Liver (tissue), 9 donors: ENCODE data around the gene PLEKHN1. TPM values are rescaled to one million over a fixed set of nuclear protein-coding genes. Genes with fewer than 3 reads are reported as not detected.

Experiments
- DNase-seq: peaks from one replicate; pipeline ENCODE4 v3.0.0-alpha.2; 2017; ENCODE audit warnings: low spot score
- H3K27ac ChIP-seq, 2 donors: one replicate each; pipeline ENCODE4 v1.7.0; 2013; ENCODE audit warnings: inconsistent platforms in 2 of 2, low read length in 2 of 2, control low read depth in 1 of 2, low read depth in 1 of 2, mild to moderate bottlenecking in 1 of 2
- H3K27me3 ChIP-seq, 4 donors: one replicate each; pipeline versions ENCODE4 v1.6.1 to v1.7.0; 2013; ENCODE audit warnings: low read length in 3 of 4, inconsistent platforms in 1 of 4, mild to moderate bottlenecking in 1 of 4, moderate library complexity in 1 of 4; ENCODE audit not compliant: control insufficient read depth in 4 of 4, insufficient read depth in 4 of 4
- H3K36me3 ChIP-seq, 4 donors: one replicate each; pipeline versions ENCODE4 v1.6.1 to v1.7.0; 2013; ENCODE audit warnings: low read length in 3 of 4, mild to moderate bottlenecking in 3 of 4, low read depth in 1 of 4, moderate library complexity in 1 of 4; ENCODE audit not compliant: control insufficient read depth in 4 of 4, insufficient read depth in 3 of 4
- H3K4me1 ChIP-seq, 4 donors: one replicate each; pipeline versions ENCODE4 v1.6.1 to v1.7.0; 2013; ENCODE audit warnings: low read length in 3 of 4, mild to moderate bottlenecking in 3 of 4, moderate library complexity in 1 of 4; ENCODE audit not compliant: control insufficient read depth in 4 of 4, insufficient read depth in 4 of 4
- H3K4me3 ChIP-seq, 3 donors: one replicate each; pipeline versions ENCODE4 v1.6.1 to v1.7.0; 2013; ENCODE audit warnings: low read length in 3 of 3, control low read depth in 1 of 3, low read depth in 1 of 3, mild to moderate bottlenecking in 1 of 3
- H3K9ac ChIP-seq, 2 donors: one replicate each; pipeline ENCODE4 v1.7.0; 2013; ENCODE audit warnings: low read length in 2 of 2, mild to moderate bottlenecking in 2 of 2, moderate library complexity in 2 of 2, control low read depth in 1 of 2, low read depth in 1 of 2
- H3K9me3 ChIP-seq, 4 donors: one replicate each; pipeline versions ENCODE4 v1.6.1 to v1.7.0; 2013; ENCODE audit warnings: low read length in 3 of 4; ENCODE audit not compliant: control insufficient read depth in 4 of 4
- EGR1 ChIP-seq, 2 donors: IDR thresholded peaks; 2 replicates each; pipeline ENCODE4 v1.6.1; 2016 to 2018; ENCODE audit warnings: antibody characterized with exemption in 2 of 2, low read depth in 2 of 2
- FOXA1 ChIP-seq: IDR thresholded peaks from 2 replicates; pipeline ENCODE4 v1.6.1; 2016; ENCODE audit warnings: antibody characterized with exemption
- FOXA2 ChIP-seq: IDR thresholded peaks from 2 replicates; pipeline ENCODE4 v1.6.1; 2016; ENCODE audit warnings: antibody characterized with exemption
- HNF4A ChIP-seq, 2 donors: conservative IDR thresholded peaks; 2 replicates each; pipeline ENCODE4 v1.6.1; 2016; ENCODE audit warnings: antibody characterized with exemption in 2 of 2, mild to moderate bottlenecking in 2 of 2
- JUND ChIP-seq, 2 donors: IDR thresholded peaks; 2 replicates each; pipeline ENCODE4 v1.6.1; 2016; ENCODE audit warnings: antibody characterized with exemption in 2 of 2
- MAX ChIP-seq: IDR thresholded peaks from 2 replicates; pipeline ENCODE4 v1.6.1; 2016; ENCODE audit warnings: antibody characterized with exemption
- NR2F2 ChIP-seq: IDR thresholded peaks from 2 replicates; pipeline ENCODE4 v1.6.1; 2016; ENCODE audit warnings: antibody characterized with exemption
- REST ChIP-seq: IDR thresholded peaks from 2 replicates; pipeline ENCODE4 v1.6.1; 2016; ENCODE audit warnings: antibody characterized with exemption, mild to moderate bottlenecking
- RXRA ChIP-seq, 2 donors: IDR thresholded peaks; 2 replicates each; pipeline ENCODE4 v1.6.1; 2017 to 2018; ENCODE audit warnings: antibody characterized with exemption in 2 of 2, mild to moderate bottlenecking in 1 of 2
- SP1 ChIP-seq: IDR thresholded peaks from 2 replicates; pipeline ENCODE4 v1.6.1; 2018; ENCODE audit warnings: antibody characterized with exemption, mild to moderate bottlenecking
- TAF1 ChIP-seq: conservative IDR thresholded peaks from 2 replicates; pipeline ENCODE4 v1.6.1; 2016; ENCODE audit warnings: antibody characterized with exemption, mild to moderate bottlenecking
- YY1 ChIP-seq: IDR thresholded peaks from 2 replicates; pipeline ENCODE4 v1.6.1; 2016; ENCODE audit warnings: antibody characterized with exemption, mild to moderate bottlenecking
- ZBTB33 ChIP-seq: IDR thresholded peaks from 2 replicates; pipeline ENCODE4 v1.6.1; 2016; ENCODE audit warnings: antibody characterized with exemption
- WGBS: extraction: QIAGEN DNeasy Blood & Tissue Kit; methylation state at CpG from one replicate; pipeline ENCODE4 v1.1.7; 2013; 5-methylcytosine and 5-hydroxymethylcytosine counted together
- polyA plus RNA-seq, 2 donors: library from polyadenylated mRNA; stranded (reverse) in 1 of 2; unstranded in 1 of 2; fragments of 200-250 nt in 1 of 2; fragments of >200 nt in 1 of 2; fragmentation: Nextera tagmentation in 1 of 2; extraction: Ambion mirVana in 1 of 2; gene quantifications; one replicate each; pipeline versions ENCODE4 v1.2.1 to v1.2.3, GENCODE V29; 2013 to 2015
- total RNA-seq, 2 donors: library from RNA; depleted of rRNA; stranded (reverse); fragments of >200 nt; gene quantifications; one replicate each; pipeline ENCODE4 v1.2.3, GENCODE V29; 2014
- donor health status: healthy.
- donor health status: healthy.
- donor health status: healthy.
- donor health status: healthy.
- donor health status: healthy.

Gene PLEKHN1
- total and polyA plus RNA-seq, 4 donors, result 0.17 to 0.18 TPM; not detected in 2

GRCh38 chr1:952603-953002 is 13.7 kb upstream of the PLEKHN1 start:
- H3K27me3 ChIP-seq, result no peaks in the 10 kb centered on the region
- no peaks in the 10 kb centered on the region for H3K9me3 ChIP-seq
- DNase-seq, result no peak
- H3K9ac ChIP-seq, result no peak overlapping the region
- no peak overlapping the region for H3K27ac ChIP-seq
- H3K4me1 ChIP-seq, result peaks cover 0 to 7% (median 4%) of the 10 kb centered on the region in 4 donors
- no peak overlapping the region for H3K4me3 ChIP-seq
- H3K36me3 ChIP-seq, result peaks cover 30 to 87% (median 38%) of the 10 kb centered on the region in 4 donors
- WGBS, result 93% methylated on average over 7 of the region's 7 CpGs
- TF ChIP-seq MAX (no peak), HNF4A (conservative IDR thresholded peaks at IDR 0.05) (no peak), YY1 (no peak), EGR1 (IDR thresholded peaks at IDR 0.05; ENCODE audit: low read depth in 2 of 2) (no peak), ZBTB33 (no peak), REST (no peak), RXRA (IDR thresholded peaks at IDR 0.05) (no peak), SP1 (no peak), FOXA2 (no peak)

- no peak overlapping the region for H3K9ac ChIP-seq
- TF ChIP-seq HNF4A (conservative IDR thresholded peaks at IDR 0.05) (no peak), JUND (IDR thresholded peaks at IDR 0.05) (no peak), REST (no peak), EGR1 (IDR thresholded peaks at IDR 0.05; ENCODE audit: low read depth in 2 of 2) (no peak), ZBTB33 (no peak), RXRA (IDR thresholded peaks at IDR 0.05) (no peak), FOXA2 (no peak), FOXA1 (no peak), NR2F2 (no peak), MAX (no peak), TAF1 (no peak), YY1 (no peak)
- WGBS, result 93% methylated on average over 32 of the region's 32 CpGs
- H3K4me3 ChIP-seq, result no peak overlapping the region
- H3K4me1 ChIP-seq, result peaks cover 2 to 18% (median 14%) of the 10 kb centered on the region in 4 donors
- H3K27me3 ChIP-seq, result no peaks in the 10 kb centered on the region
- H3K9me3 ChIP-seq, result no peaks in the 10 kb centered on the region
- no peak overlapping the region for H3K27ac ChIP-seq
- peaks cover 27 to 77% (median 36%) of the 10 kb centered on the region in 4 donors for H3K36me3 ChIP-seq
- no peak for DNase-seq
Observed at GRCh38 chr1:953524-954320, 12.6 kb upstream of the PLEKHN1 start.
